ENCODE results near the gene RWDD4.

Gene RWDD4

GRCh38 chr4:183591301-183591700 is 67.7 kb downstream of the RWDD4 start:
- TF ChIP-seq CTCF (IDR thresholded peaks at IDR 0.05) = no peak
- intact Hi-C loops (cut with DNase I; ENCODE audit: low total_unique reads) = no loop called here
- Histone ChIP-seq H3K36me3 (no peaks in the 10 kb centered on the region), H3K27me3 (peaks cover 0 to 3% of the 10 kb centered on the region in 2 donors), H3K27ac (no peak overlapping the region), H3K4me1 (peaks cover 0 to 14% (median 3%) of the 10 kb centered on the region in 4 donors), H3K4me3 (no peak overlapping the region), H3K9me3 (no peaks in the 10 kb centered on the region)
- no peak for DNase-seq

Measured in tibial artery (tissue), 4 donors.